DMS114 treated with DMSO at 0.1 percent for 48 hours (cell line): ENCODE results near the gene ANKRD53.

ENCODE experiments used
- DNase-seq: peaks from one replicate; lab custom pipeline; 2025; ENCODE audit not compliant: unreplicated experiment; lab: John Stamatoyannopoulos, UW

The ANKRD53 gene

GRCh38 chr2:70964596-70965386, 13.6 kb upstream of the ANKRD53 start:
- DNase-seq, result no peak

GRCh38 chr2:70965506-70965905, 12.9 kb upstream of the ANKRD53 start:
- DNase-seq, result no peak

GRCh38 chr2:70966681-70967080, 11.7 kb upstream of the ANKRD53 start:
- no peak for DNase-seq

GRCh38 chr2:70967189-70967588, 11.2 kb upstream of the ANKRD53 start:
- DNase-seq, result no peak

GRCh38 chr2:70974592-70974991, 3.8 kb upstream of the ANKRD53 start:
- no peak for DNase-seq

GRCh38 chr2:70975237-70975636, 3.2 kb upstream of the ANKRD53 start:
- no peak for DNase-seq

GRCh38 chr2:70977605-70978205, 725 bp upstream of the ANKRD53 start:
- no peak for DNase-seq

GRCh38 chr2:70979180-70979488, 704 bp downstream of the ANKRD53 start:
- DNase-seq, result no peak

GRCh38 chr2:70979626-70980025, 1.2 kb downstream of the ANKRD53 start:
- no peak for DNase-seq

GRCh38 chr2:70981421-70981820, 3.0 kb downstream of the ANKRD53 start:
- no peak for DNase-seq

GRCh38 chr2:70981866-70982810, 3.7 kb downstream of the ANKRD53 start:
- no peak for DNase-seq

- DNase-seq, result no peak
These were observed 4.5 kb downstream of the ANKRD53 start for GRCh38 chr2:70982971-70983370.

GRCh38 chr2:70983506-70984227, 5.2 kb downstream of the ANKRD53 start:
- no peak for DNase-seq

GRCh38 chr2:70984228-70984575, 5.8 kb downstream of the ANKRD53 start:
- no peak for DNase-seq

GRCh38 chr2:70984576-70985282, 6.3 kb downstream of the ANKRD53 start:
- no peak for DNase-seq

GRCh38 chr2:70985283-70985688, 6.9 kb downstream of the ANKRD53 start:
- no peak for DNase-seq

- no peak for DNase-seq
These were observed 7.5 kb downstream of the ANKRD53 start for GRCh38 chr2:70985956-70986355.

- DNase-seq, result no peak
These were observed 8.2 kb downstream of the ANKRD53 start for GRCh38 chr2:70986499-70987189.

- DNase-seq, result no peak
These were observed 9.0 kb downstream of the ANKRD53 start for GRCh38 chr2:70987386-70987785.

- no peak for DNase-seq
These were observed 9.7 kb downstream of the ANKRD53 start for GRCh38 chr2:70988151-70988550.
